SK-N-MC (cell line): Measurements from ENCODE around the gene TMEM184C.

Source experiments
- EZH2 ChIP-seq: fragments of 200-600 bp; sonication (generic); IDR thresholded peaks from one replicate; pipeline ENCODE4 v1.6.1; 2017; ENCODE audit warnings: antibody characterized with exemption
- FOXP2 ChIP-seq: optimal IDR thresholded peaks from 2 replicates; pipeline ENCODE3; 2011; ENCODE audit warnings: mild to moderate bottlenecking, moderate library complexity; ENCODE audit not compliant: insufficient read depth; ENCODE audit errors: extremely low read length, control extremely low read depth
- POLR2AphosphoS5 ChIP-seq: IDR thresholded peaks from 2 replicates; pipeline ENCODE4 v1.6.1; 2012; ENCODE audit warnings: mild to moderate bottlenecking, low read depth, low read length, borderline replicate concordance

DNA sequence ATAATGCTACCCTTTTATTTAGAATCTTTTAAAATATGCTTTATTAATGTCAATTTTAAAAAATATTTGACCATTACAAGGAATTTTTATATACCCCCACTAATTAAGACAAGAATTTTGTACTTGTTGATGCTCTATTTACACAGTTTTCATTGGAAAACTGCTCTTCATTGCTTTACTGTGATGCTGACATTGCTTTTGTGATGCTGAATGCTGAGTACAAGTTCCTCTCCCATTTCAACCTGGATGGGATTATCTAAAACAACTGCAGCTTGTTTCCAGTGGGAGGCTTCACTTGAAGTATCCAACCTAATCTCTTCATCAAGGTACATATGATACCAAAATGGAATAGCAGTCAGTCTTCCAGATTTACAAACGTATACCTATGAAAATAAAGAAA, 21.2 kb downstream of the TMEM184C start:
- TF ChIP-seq POLR2AphosphoS5, result no peak
- TF ChIP-seq EZH2, result no peak
- no peak for TF ChIP-seq FOXP2
